Spleen (tissue), 7 donors: ENCODE results near the gene PCDHGA2.
"Not testable (repeated sequence)": the region's sequence is repeated elsewhere in the genome, so short reads cannot be mapped to it uniquely, and the experiment has no call there.

Experiments
- CTCF ChIP-seq, 11 experiments: fragments of 200-600 bp in 7 of 11; fragments of 450-650 bp in 4 of 11; sonication (generic) in 4 of 11; IDR thresholded peaks in 8 of 11; conservative IDR thresholded peaks in 3 of 11; 1 replicate in 7 of 11; 2 replicates in 4 of 11; pipeline versions ENCODE4 v1.4.0 to v1.8.0; 2016 to 2021; ENCODE audit warnings: antibody characterized with exemption in 11 of 11, inconsistent platforms in 4 of 11, mild to moderate bottlenecking in 1 of 11
- POLR2AphosphoS5 ChIP-seq, 3 donors: sonication (generic); formaldehyde crosslinking; IDR thresholded peaks; one replicate each; pipeline ENCODE4 v1.5.1; 2017; ENCODE audit warnings: antibody characterized with exemption in 3 of 3
- donor health status: DM: no; HTN: no; CAD: no; lungs with moderate emphysema.
- donor health status: DM: no; HTN: no; CAD: no.
- donor health status: DM: no; HTN: no; CAD: no.

GRCh38 chr5:141346017-141346416 is 7.5 kb downstream of the PCDHGA2 start:
- not testable (repeated sequence) for TF ChIP-seq CTCF (IDR thresholded peaks at IDR 0.05 in 8 of 11, conservative IDR thresholded peaks at IDR 0.05 in 3 of 11); POLR2AphosphoS5 (IDR thresholded peaks at IDR 0.05)
